GM18870 (cell line): ENCODE results near the gene TEAD4.

Experiments
- ATAC-seq: cut with Tn5 transposase; IDR thresholded peaks from one replicate; pipeline ENCODE4 v1.9.1; 2021; ENCODE audit warnings: moderate library complexity; ENCODE audit not compliant: unreplicated experiment

Gene TEAD4

DNA sequence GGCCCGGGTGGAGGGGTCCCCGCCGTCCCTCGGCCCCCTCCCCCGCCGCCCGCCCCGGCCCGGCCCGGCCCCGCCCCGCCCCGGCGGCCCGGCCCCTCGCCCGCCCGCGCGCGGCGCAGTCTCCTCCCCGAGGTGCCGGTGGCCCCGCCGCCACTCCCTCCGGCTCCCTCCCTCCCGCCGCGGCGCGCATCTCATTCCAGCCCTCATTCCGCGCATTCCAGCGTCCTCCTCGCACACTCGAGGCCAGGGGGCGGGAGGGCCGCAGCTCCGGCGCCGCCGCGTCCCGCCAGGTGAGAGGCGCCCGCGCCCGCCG is at the start of gene TEAD4:
TEAD4 (plus strand) TSS at position 206 of the 313 bp plus-strand sequence.
- ATAC-seq, result no peak

DNA sequence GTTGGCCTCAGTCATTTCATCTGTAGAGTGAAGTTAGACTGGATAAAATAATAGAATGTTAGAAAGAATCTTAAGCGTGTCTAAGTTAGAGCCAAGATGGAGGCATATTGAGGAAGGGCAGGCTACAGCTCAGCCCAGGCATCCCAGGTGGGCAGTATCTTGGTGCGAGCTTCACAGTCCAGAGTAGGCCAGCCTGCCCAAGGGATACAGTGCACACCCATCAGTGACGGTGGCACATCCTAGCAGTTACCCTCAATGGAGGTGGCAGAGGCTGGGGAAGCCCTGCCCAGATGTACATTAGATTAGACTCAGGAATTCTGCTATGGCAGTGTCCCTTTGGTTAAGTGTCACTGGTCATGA is 47.0 kb upstream of the TEAD4 start:
- no peak for ATAC-seq

DNA sequence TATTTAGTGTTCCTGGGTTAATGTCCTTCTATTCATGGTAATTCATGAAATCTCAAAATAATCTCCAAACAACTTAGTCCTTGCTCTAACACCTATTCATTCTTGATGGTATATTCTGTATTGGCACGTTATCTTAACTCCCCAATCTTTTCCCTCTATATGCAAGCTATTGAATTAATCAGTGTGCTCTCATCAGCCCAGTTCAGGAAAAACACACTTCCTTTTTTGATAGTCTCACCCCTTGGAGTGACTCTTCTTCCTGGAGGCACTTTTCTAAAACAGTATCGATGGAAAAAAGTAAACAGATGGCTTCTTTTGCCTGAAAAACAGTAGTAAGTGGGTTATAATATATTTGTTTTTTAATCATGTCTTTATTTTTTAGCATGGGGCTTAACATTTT is 39.9 kb upstream of the TEAD4 start:
- no peak for ATAC-seq

DNA sequence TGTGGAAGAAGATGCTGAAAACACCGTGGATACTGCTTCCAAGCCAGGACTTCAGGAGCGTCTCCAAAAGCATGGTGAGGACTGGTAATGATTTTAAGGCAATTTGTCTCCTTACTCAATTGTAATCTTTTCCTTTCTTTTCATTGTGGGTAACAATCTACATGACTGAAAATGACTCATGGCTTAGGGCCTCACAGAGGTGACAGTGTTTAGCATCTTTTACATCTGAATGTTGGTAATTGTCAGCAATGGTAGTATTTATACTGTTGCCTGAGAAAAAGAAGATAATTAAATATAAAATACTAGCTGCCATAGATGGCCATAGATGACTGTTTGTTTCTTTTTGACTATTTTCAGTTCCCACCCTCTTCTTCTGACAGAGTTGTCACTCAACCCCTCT is 36.9 kb upstream of the TEAD4 start:
- ATAC-seq, result no peak

DNA sequence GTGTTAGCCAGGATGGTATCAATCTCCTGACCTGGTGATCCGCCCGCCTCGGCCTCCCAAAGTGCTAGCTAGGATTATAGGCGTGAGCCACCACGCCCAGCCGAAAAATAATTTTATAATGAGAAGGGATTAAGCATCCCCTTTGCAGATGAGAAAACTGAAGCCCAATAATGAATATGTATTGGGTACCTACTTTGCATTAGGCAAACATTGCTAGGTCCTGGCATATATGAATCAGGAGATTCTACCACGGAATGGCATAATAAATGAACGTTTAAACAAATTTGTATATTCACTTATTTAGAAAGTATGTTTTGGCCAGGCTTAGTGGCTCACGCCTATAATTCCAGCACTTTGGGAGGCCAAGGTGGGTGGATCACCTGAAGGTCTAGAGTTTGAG is 36.1 kb upstream of the TEAD4 start:
- no peak for ATAC-seq

DNA sequence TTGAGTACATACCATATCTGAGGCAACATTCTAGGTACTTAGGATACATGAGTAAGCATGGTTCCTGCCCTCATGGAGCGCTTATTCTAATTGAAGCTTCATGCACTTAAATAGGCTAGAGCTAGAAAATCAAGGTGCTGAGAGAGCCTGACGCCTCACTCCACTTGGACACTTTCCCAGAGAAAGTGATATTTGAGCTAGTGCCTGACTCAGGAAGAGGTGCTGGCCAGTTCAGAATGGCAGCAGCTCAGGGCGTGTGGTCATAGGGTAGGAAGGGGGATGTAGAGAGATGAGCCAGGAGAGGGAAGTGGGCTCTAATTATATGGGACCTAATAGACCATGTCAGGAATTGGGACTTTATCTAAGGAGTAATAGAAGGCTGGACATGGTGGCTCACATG is 35.2 kb upstream of the TEAD4 start:
- ATAC-seq, result no peak

DNA sequence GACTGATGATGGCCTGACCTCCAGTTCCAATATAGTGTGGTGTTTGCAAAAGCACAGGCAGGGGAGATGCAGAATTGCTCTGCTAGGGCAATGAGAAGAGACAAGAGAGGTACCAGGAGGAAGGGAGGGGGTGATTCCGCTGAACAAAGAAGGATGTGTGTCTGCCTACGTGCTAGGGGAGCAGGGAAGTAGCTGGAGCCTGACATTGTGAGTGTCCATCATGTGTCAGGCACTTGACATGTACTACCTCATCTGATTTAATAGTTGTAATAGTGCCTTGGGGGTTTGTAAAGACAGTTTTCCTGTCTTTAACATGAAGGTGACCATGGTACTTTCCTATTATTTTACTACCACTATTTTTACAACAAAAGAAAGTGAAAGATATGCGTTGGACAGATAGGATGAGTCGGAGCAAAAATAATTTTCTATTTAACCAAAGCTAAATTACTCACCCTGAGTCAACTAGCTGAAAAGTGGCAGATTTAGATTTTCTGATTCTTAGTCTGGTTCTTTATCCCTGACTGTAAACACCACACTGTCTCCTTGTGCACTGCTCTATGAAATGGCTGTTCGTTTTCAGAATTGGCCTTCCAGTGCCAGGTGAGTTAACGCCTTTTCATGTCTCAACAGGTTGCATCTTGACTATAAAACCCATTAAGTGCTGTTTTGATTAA is 33.7 kb upstream of the TEAD4 start:
- no peak for ATAC-seq

DNA sequence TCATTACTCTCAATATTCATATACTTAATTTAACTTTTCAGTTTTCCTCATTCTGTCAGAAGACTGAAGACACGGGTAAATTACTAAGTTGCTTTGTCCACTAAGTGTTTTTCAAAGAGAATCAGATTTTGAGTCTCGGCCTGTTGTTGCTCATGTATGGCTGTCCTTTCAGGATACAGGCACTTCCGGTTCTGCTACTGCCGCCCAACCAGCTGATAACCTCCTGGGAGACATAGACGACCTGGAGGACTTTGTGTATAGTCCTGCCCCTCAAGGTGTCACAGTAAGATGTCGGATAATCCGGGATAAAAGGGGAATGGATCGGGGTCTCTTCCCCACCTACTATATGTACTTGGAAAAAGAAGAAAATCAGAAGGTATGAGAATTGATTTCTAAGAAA is 28.3 kb upstream of the TEAD4 start:
- no peak for ATAC-seq

DNA sequence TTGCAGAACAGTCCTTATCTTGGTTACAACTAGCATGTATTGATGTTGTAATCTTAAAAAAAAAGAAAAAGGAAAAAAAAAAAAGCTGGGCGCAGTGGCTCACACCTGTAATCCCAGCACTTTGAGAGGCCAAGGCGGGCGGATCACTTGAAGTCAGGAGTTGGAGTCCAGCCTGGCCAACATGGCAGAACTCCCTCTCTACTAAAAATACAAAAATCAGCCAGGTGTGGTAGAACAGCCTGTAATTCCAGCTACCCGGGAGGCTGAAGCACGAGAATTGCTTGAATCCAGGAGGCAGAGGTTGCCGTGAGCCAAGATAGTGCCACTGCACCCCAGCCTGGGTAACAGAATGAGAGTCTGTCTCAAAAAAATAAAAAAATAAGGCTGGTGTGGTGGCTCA is 25.6 kb upstream of the TEAD4 start:
- ATAC-seq, result no peak

DNA sequence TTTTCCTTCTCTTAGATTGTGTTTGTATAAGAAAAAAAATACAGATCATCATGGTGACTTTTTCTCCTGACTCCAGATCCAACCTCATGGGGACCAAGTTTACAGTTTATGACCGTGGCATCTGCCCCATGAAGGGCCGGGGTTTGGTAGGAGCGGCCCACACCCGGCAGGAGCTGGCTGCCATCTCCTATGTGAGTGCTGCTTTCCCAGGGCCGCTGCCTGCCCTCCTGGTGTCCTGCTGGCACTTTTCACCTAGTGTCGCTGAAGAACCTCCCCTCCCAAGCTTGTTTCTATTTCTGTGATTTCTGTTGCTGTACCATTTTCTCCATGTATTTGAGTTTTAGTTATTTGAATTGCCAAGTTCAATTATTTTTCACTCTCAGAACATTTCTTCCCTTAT is 24.8 kb upstream of the TEAD4 start:
- ATAC-seq, result no peak

DNA sequence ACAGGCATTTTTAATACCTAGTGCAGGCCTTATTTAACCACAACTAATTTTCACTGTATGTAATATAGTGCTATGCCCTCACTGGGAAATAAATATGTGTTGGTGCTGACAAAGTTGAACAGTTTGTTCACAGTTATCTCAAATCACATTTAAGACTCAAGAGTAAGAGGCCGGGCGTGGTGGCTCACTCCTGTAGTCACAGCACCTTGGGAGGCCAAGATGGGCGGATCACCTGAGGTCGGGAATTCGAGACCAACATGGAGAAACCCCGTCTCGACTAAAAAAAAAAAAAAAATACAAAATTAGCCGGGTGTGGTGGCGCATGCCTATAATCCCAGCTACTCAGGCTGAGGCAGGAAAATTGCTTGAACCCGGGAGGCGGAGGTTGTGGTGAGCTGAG is 22.9 kb upstream of the TEAD4 start:
- ATAC-seq, result no peak

DNA sequence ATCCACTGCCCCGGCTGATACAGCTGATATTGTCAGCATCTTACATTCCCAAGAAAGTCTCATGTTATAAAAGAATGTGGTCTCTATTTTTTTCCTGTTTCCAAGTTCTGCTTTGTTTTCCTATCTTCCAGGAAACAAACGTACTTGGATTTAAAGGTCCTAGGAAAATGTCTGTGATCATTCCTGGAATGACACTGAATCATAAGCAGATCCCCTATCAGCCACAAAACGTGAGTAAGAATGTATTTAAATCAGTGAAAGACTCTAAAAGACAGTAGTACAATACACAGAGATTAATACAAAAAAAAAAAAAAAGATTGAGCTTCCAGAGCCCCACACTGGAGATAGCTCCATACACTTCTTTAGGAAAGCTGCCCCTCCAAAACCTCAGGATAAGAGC is 21.7 kb upstream of the TEAD4 start:
- ATAC-seq, result no peak

DNA sequence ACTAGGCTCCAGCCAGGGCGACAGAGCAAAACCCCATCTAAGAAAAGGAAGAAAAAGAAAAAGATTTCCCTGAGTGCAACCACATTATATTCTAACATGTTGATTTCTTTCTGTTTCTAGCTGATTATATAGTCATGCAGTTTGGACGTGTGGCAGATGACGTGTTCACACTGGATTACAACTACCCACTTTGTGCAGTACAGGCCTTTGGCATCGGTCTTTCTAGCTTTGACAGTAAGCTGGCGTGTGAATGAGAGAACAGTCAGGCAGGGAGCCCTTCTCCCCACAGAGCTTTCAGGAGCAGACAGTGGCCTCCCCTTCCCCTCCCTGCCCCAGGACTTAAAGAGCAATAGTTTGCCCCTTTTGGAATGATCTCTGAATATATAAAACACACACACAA is 20.0 kb upstream of the TEAD4 start:
- ATAC-seq, result no peak

DNA sequence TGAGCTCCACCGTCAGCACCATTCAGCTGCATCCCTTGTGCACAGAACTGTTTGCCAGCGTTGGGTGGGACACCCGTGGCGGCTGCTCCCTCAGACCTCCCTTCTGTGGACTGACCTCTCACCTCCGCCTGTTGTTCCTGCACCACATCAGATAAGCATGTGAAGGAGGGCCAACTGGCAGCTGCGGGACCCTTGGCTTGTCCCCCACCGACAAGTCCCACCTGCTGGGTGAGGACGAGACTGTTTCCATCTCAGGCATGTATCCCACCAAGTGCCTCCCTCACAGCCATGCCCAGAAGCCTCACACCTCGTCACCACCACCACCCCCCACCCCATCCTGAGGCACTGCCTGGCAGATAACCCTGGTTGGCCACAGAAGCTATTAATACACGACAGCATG is 18.6 kb upstream of the TEAD4 start:
- ATAC-seq, result no peak

DNA sequence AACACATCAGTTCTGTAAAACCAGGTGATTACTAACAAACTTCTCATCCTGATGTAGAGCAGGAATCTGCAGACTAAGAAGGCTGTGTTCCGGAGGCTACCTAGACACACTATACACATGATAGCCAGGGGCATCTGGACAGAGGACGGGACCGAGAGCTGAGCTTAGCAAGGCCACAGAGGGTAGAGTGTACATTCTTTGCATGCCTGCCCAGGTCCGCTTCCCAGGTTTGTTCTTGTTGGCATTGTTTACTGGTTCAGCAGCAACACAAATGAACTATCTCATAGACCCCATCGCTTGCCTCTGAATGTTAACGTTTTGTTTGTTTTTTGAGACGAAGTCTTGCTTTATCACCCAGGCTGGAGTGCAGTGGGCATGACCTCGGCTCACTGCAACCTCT is 17.7 kb upstream of the TEAD4 start:
- no peak for ATAC-seq

DNA sequence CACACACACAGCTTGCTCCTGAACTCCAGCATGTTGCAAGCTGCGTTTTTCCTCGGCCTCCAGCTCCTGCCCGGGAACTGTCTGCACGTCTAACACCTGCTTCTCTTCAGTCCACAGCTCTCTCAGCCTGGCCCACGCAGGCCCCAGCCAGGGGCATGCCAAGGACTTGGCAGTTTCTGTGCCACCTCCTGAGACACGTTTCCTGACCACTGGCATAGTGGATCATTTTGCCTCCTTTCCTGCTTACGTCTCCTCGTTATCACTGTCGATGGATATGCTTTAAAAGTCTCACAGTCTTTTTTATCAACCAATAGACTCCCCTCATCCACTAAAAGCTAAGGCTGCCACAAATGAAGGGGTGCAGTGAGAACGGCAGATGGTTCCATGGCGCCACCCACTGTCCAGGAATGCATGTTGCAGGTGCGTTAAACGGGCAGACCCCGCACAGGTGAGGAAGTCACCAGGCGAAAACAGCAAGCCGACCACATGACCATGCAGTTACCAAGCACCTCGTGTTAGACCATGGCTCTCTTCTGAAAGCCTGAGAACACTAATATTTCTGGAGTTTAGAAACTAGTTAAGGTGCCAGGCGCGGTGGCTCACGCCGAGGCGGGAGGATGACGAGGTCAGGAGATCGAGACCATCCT is 14.7 kb upstream of the TEAD4 start:
- ATAC-seq, result no peak

DNA sequence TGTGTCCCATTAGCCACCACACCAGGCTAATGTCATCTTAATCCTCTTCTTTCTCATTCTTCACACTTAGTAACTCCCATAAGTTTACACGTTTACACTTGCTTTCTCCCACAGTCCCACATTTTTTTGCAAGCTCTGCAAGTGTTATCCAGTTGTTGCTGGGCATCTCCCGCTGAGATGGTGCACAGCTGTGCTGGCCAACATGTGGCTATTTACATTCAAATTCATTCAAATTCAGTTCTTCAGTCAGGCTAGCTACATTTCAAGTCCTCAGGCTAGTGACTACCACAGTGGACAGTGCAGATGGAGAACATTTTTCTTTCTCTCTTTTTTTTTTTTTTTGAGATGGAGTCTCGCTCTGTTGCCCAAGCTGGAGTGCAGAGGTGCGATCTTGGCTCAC is 9.8 kb upstream of the TEAD4 start:
- ATAC-seq, result no peak

DNA sequence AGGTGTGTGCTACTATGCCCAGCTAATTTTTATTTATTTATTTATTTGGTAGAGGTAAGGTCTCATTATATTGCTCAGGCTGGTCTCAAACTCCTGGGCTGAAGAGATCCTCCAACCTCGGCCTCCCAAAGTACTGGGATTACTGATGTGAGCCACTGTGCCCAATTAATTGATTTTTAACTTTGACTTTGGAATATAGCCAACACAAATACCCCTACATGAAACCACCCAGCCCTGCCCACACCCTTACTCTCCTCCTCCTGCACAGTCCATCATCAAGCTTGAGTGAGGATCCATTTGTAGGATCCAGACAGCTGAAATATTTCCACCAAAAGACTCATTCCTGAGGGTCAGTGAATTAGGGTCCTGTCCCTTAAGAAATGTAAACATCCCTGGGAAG is 3.3 kb upstream of the TEAD4 start:
- ATAC-seq, result no peak

DNA sequence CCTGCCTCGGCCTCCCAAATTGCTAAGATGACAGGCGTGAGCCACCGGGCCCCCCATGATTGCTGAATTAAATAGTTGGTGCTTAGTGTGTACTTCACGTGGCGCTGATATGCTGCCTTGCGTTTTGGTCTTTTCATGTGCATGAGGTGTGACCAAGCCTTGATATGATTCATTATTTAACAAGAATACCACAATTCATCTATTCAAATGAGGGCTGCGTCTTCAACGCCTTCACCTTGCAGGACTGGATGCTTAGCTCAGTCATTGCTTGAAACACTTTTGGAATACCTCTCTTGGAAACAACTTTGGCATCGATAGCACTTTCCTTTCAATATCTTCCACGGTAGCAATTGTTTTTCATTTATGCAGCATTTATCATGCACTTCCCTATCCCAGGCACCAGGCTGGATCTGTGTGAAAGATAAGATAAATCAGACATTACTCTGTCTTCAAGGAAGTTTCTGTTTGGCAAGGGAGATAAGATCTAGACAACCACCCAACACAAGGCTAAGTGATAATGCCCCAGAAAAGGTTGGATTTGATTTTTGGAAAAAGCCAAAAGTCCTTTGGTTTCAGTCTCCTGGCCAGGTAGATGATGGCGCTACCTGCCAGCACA is 1.3 kb upstream of the TEAD4 start:
- no peak for ATAC-seq

DNA sequence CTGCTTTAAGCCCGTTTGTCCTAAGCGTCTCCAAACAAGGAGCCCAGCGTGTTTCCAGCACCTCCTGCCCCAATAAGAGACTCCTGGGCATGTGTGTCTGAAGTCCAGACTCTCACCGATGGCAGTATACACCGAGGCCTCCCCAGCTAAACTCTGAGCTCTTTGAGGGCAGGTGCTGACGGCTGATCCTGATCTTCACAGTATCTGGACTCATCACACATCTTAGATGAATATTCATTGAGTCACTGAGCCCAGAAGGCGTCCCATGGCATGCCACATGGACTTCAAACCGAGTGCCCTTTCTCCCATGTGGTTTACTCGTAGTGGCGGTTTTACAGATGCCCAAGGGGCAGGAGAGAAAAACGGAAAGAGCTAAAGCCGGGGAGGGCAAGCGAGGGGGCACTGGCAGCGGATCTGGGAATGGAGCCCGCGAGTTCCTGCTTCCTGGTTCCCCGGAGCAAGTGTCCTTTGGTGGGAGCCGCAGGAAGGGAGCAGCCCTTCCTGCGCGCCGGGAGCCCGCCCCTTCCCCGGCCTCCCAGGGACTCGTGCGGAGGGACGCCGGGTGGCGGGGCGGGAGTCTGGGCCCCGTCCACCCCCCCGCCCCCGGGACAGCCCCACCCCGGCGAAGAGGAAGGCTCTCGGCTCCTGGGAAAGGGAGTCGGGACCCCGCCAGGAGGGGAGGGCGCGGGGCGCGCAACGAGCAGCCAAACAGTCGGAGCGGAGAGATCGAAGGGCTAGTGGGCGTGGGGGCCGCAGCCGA is 585 bp upstream of the TEAD4 start:
- ATAC-seq, result no peak

DNA sequence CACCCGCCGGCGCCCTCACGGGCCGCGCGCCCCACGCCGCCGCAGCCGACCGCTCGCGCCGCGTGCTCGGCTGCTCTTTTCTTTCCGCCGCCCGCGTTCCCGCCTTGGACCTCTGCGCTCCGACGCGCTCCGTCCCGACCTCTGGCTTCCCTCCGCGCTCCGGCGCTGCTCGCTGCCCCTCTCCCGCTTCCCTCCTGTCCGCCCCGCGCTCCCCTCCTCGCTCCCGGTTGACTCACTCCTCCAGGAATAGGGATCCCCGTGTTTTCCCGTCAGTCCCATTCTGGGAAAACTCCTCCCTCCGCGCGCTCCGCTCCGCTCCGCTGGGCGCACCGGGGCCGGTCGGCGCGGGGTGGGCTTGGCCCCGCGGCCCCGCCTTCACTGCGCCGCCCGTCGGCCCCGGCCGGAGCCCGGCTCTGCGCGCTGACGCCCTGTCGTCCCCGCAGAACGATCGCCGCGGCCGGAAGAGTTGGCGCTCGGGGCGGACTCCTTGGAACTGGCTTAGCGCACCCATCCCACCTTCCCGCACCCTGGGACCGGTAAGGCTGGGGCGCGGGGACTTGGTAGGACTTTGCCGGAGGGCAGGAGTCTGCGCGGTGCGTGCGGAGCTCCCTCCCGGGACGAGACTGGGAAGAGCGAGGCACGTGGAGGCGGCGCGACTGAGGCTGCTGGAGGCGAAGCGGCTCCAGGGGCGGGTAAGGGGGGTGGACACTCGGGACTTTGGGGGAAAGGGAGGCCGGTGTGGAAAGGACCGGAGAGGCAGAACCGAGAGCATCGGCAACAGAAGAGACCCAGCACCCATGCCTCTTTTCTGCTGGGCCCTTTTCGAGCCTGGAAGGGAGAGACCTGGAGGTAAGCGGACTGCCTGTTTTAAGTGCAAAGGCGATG is 550 bp downstream of the TEAD4 start:
- ATAC-seq, result no peak
